HG03575 (cell line): ENCODE data around the gene SLC29A3.

ENCODE experiments used
- ATAC-seq: cut with Tn5 transposase; IDR thresholded peaks from one replicate; pipeline ENCODE4 v1.9.1; 2021; ENCODE audit not compliant: unreplicated experiment, insufficient number of reproducible peaks, low FRiP score; ENCODE audit errors: extremely low read depth

The SLC29A3 gene

GRCh38 chr10:71314694-71315225 lies 4.3 kb upstream of the SLC29A3 start:
- no peak for ATAC-seq

GRCh38 chr10:71316056-71316785 lies 2.8 kb upstream of the SLC29A3 start:
- ATAC-seq = no peak

DNA sequence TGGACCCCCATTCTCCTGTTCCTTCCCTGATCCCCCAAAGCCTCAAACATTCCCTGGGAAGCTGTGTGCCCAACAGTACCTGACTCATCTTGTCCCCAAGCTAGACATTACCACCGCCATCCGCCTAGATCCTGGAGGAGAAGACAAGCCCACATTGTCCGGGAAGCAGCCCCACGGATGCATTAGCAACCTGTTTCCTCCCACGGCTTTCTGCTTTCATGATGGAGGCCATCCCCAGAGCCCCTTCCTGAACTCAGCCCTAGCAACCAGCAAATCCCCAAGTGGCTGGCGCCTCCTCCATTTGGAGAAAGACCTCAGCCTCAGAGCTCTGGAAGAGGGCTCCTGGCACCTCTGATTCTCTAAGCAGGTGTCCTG lies 2.3 kb upstream of the SLC29A3 start:
- no peak for ATAC-seq

DNA sequence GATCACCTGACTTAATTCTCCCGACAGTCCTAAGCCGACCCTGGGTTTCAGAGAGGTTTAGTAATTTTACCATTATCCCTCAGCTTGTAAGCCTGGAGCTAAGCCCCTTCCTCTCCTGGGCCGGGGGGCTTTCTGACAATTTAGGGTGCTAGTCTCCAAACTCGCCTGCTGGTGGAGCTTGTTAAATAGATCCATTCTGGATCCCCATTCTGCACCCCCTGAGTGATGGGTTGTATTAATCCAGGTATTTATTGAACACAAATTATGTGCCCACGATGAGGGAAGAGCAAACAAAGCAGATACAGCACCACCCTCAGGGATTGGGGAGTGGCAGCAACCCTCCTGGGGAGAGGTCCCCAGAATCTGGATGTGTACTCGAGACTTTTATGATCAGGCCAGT lies 1.3 kb upstream of the SLC29A3 start:
- no peak for ATAC-seq

- no peak for ATAC-seq
Observed at GRCh38 chr10:71319800-71320392, 837 bp downstream of the SLC29A3 start.

DNA sequence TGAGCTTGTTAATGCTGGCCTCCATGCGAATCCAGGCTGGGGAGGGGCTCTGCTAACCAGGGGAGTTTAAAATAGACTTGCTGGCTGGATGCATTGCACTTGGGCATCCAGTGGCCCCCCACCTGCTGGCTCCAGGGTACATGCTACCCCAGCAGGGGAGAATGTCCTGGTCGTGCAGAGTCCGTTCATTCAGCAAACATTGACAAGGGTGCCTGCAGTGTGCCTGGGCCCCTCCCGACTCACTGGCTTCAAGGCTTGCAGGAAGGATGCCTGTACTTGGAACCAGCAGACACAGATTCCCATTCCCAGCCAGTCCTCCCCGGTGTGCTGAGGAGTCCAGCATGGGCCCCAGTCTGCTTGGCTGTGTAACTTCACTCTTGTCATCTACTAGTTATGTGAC lies 1.5 kb downstream of the SLC29A3 start:
- no peak for ATAC-seq

DNA sequence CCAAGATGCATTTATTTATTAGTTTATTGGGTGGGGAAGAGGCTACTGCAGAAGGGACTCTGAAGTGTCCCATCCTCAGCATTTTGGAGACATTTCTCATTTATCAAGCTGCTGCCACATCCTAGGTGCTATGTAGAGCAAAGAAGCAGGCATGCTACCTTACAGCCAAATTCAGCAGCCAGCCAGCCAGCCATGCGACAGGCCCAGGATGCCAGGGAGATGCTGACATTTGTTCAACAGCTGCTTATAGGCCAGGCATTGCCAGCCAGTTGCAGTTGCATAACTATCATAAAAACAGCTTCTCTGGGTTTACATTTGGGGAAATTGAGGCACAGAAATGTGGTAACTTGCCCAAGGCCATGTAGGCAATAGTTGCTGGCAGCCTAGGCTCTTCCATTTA lies 2.3 kb downstream of the SLC29A3 start:
- ATAC-seq = no peak

DNA sequence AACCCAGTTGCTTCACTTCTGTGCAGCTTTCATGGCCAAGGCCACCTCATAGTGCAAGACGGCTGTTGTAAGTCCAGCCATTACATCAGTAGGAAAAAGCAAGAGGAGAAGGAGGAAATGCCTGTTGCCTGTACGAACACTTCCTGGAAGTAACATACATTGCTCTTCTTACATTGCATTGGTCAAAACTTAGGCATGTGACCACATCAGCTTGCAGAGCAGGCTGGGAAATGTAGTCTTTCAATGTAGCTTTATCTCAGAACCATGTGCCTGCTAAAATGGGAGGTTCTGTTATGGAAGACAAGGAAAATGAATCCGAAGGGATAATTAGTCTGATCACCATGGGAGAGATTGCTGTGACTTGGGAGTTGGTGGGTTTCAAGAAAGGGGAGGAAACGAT lies 4.3 kb downstream of the SLC29A3 start:
- ATAC-seq = no peak

DNA sequence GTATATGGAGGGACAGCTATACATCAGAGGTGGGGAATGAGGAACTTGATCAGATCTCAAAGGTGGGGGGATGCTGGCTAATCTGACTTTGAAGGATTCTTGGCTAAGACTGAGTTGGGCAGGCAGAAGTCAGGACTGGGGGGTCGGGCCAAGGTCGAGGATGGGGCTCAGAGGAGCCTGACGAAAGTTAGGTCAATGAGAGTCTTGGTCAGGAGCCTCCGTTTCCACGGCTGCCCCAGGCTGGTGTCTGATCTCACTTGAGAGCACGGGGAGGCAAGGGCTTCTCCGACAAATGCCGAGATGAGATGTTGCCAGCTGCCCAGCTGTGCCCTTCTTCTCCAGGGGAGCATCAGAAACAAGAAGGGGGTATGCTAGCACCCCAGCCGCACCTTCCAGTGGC lies 5.7 kb downstream of the SLC29A3 start:
- ATAC-seq = no peak

DNA sequence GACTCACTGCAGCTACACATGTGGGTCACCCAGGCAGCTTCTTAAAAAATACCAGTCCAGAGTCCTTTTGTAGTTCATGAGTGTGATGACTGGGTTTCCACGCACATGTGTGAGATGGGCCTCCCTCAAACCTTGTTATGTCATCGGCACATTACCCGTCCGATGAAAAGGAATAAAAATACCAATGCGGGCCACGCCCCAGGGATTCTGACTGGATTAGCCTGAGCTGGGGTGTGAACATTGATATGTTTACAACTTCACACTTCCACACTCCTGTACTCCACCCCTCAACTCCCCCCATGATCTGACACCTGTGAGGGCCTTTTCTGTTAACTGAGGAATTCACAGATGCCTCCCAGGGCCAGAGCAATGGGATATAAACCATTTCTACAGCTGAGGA lies 6.2 kb downstream of the SLC29A3 start:
- no peak for ATAC-seq

GRCh38 chr10:71326464-71326881 lies 7.4 kb downstream of the SLC29A3 start:
- no peak for ATAC-seq

DNA sequence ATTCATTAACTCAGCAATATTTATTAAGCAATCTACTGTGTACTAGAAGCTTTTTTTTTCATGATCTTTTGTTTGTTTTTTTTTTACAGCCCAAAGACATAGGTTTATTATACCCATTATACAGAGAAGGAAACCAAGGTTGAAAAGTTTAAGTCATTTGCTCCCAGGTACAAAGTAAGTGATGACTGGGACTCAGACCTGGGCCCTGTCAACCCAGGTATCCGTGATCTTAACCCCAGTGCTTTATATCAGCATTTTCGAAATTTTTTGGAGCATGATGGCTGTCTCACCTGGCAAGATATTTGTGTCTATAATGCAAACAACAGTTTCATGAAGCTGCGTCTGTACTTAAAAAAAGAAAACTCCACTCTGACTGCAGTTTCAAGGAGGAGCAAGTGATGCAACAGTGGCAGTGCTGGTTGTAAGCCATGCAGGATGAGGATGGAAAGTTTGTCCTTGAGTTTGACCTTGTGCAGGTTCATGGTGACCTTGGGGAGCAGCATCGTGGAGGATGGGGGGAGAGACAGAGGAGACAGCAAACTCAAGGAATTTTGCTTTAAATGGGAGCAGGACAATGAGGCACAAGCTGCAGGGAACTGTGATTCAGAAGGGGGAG lies 11.8 kb downstream of the SLC29A3 start:
- ATAC-seq = no peak

DNA sequence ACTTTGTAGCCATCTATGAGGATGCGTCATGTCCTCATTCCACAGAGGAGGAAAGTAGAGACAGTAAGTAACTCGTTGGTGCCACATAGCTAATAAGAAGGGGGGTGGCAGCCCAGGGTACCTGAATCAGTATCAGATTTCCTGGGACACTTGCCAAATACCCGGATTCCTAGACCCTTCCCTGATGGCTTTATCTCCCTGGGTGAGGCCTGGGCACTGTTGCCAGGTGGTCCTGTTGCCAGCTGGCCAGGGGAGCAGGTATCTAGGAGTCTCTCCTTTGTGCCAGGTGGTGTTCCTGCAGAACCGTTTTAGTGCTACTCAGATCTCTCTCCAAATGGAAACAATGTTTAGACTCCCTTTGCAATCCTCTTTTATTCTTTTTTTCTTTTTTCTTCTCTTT lies 12.7 kb downstream of the SLC29A3 start:
- ATAC-seq = no peak

GRCh38 chr10:71332466-71332865 lies 13.4 kb downstream of the SLC29A3 start:
- ATAC-seq = no peak

DNA sequence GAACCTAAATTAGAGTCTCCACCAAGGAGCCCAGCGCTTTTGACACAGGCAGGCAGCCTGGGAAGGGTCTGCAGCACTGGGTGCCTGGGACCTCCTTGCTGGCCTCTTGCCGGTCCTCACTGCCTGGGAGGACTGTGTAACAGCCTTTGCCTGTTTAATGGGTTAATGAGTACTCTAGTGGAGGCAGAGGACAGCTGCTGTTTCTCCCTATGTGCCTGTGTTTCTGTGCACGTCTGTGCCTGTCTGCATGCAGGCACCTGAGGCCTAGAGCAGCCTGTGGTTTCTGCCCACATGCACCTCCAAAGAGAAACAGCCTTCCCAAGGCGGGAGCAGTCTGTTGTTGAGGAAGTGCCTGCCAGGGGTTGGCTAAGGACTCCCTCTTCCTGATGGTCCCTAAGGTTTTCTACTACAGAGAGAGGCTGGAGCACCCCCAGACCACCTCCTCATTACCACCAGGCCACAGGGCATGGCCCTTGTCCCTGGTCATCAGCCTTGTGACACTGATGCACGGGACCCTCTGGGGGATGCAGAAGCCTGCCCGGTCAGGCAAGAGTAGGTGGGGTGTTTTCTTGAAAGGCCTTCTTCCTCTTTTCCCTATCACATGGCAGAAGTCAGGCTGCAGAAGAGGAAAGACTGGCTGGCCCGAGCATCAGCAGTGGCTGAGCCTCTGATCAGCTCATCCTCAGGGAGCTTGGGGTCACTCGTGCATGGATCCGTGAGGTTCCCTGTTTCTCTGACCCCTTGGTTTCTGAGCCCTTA lies 14.2 kb downstream of the SLC29A3 start:
- ATAC-seq = no peak

DNA sequence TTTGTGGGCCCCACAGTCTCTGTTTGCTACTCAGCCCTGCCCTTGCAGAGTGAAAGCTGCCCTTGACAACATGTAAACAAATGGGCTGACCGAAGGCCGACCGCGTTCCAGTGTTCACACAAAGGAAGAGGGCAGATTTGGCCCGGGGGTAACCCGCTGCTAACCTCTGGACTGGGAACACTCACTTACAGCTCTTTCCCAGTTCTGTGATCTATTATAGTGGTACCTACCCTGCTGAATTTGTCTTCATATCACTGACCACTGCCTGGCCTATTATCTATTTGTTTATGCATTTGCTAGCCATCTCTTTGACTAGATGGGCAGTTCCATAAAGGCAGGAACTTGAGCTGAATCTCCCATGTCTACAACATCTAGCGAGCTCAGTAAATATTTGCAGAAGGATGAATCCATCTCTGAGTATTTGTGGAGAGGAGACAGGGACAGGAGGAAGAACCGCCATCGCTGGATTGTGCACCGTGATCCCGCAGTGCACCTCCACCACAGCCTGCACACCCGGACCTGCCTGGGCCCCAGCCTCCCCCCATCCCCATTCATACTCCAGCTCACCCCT lies 15.2 kb downstream of the SLC29A3 start:
- no peak for ATAC-seq

- ATAC-seq = no peak
Observed at GRCh38 chr10:71335173-71335708, 16.2 kb downstream of the SLC29A3 start.

DNA sequence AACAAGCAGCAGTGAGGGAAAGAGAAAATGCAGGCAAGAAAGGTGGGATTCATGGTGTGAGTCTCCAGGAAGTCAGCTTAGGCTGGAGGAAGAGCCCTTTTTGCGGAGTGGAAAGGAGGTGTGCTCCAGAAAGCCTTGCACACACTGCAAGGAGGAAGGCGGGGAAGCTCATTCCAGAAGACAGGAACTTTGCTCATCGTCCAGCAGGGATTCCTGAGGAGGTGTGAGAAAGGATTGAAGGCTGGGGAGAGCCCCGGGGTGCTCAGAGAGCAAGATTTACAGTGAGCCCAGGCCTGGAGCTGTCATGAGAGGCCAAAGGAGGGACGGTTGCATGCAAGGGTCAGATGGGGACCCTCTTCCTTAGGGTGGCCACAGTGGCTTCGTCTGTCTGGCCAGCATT lies 17.6 kb downstream of the SLC29A3 start:
- no peak for ATAC-seq

- ATAC-seq = no peak
Observed at GRCh38 chr10:71337219-71337701, 18.2 kb downstream of the SLC29A3 start.
